Suppressor macrophage treated with lipopolysaccharide for 1 hour (primary cell): ENCODE data around the gene RMDN3.

Experiments
- DNase-seq, 3 donors: peaks; one replicate each; pipeline ENCODE4 v3.0.0-alpha.2; 2020 to 2022

RMDN3 gene

DNA sequence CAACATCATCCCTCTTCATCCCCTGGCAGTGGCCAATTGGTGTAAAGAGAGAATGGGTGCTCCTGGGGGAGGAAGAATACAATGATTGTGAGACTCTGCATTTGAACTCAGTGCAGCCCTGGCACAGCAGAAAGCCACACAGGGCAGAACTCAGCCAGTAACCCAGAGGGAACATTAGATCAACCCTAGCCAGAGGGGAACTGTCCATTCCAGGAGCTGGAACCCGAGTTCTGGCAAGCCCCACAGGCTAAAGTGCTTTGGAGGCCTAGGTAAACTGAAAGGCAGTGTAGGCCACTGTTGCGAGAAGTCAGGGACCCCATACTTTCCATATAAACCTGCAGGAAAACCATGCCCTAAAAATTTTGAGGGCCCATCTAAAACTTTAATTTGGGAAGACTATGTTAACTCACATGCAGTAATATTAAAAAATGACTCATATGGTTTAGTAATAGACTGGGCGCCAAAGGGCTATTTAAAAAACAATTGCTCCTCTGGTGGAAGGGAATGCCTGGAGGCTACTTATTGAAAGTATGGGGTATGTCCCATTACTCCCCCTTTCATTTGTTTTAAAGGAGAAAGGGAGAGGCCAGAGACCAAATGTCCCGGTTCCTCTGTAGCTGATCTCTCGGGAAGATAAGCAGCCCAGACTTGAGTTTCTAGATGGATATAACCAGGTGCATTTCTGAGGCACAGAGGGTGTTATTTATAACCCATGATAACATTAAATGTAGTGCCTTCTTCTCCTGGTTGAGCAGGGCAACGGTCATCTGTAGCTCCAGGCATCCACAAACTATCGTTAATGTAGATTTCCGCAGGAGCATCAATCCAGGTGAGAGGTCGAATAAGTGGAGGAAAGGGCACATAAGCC lies 65.9 kb downstream of the RMDN3 start:
- DNase-seq, result no peak
